Middle frontal gyrus (tissue), 1 donor: ENCODE data around the gene CRIM1.

ENCODE experiments used
- DNase-seq: peaks from one replicate; pipeline ENCODE4 v3.0.0-alpha.2; 2015; ENCODE audit warnings: low spot score; ENCODE audit errors: extremely low spot score

CRIM1 gene

GRCh38 chr2:36394804-36395203 is 39.2 kb downstream of the CRIM1 start:
- no peak for DNase-seq

- DNase-seq, result no peak
Observed at GRCh38 chr2:36395866-36396265, 40.3 kb downstream of the CRIM1 start.

- no peak for DNase-seq
Observed at GRCh38 chr2:36396878-36397539, 41.4 kb downstream of the CRIM1 start.

GRCh38 chr2:36397728-36398413 is 42.3 kb downstream of the CRIM1 start:
- DNase-seq, result no peak

- DNase-seq, result no peak
Observed at GRCh38 chr2:36399050-36399449, 43.5 kb downstream of the CRIM1 start.

- DNase-seq, result no peak
Observed at GRCh38 chr2:36403675-36404230, 48.2 kb downstream of the CRIM1 start.

- no peak for DNase-seq
Observed at GRCh38 chr2:36404318-36404717, 48.7 kb downstream of the CRIM1 start.

- DNase-seq, result no peak
Observed at GRCh38 chr2:36404754-36405153, 49.2 kb downstream of the CRIM1 start.

- DNase-seq, result no peak
Observed at GRCh38 chr2:36405183-36405582, 49.6 kb downstream of the CRIM1 start.

GRCh38 chr2:36406296-36406695 is 50.7 kb downstream of the CRIM1 start:
- DNase-seq, result no peak

GRCh38 chr2:36407413-36407812 is 51.8 kb downstream of the CRIM1 start:
- no peak for DNase-seq

- no peak for DNase-seq
Observed at GRCh38 chr2:36408198-36408703, 52.7 kb downstream of the CRIM1 start.

- DNase-seq, result no peak
Observed at GRCh38 chr2:36409335-36409734, 53.8 kb downstream of the CRIM1 start.

GRCh38 chr2:36409935-36410334 is 54.4 kb downstream of the CRIM1 start:
- DNase-seq, result no peak

- no peak for DNase-seq
Observed at GRCh38 chr2:36410681-36411080, 55.1 kb downstream of the CRIM1 start.

GRCh38 chr2:36411962-36412444 is 56.4 kb downstream of the CRIM1 start:
- DNase-seq, result no peak

- DNase-seq, result no peak
Observed at GRCh38 chr2:36413218-36413617, 57.6 kb downstream of the CRIM1 start.

- DNase-seq, result no peak
Observed at GRCh38 chr2:36414307-36414706, 58.7 kb downstream of the CRIM1 start.

GRCh38 chr2:36415381-36416022 is 59.9 kb downstream of the CRIM1 start:
- no peak for DNase-seq

GRCh38 chr2:36416370-36417165 is 61.0 kb downstream of the CRIM1 start:
- no peak for DNase-seq

- DNase-seq, result no peak
Observed at GRCh38 chr2:36420569-36421181, 65.1 kb downstream of the CRIM1 start.
